ENCODE measurements around the gene CGNL1. TPM values are rescaled to one million over a fixed set of nuclear protein-coding genes. Genes with fewer than 3 reads are reported as not detected.

CGNL1 gene
- total and polyA plus RNA-seq, 10 of the 15 experiments (the other 5 are each of a cell fraction or from before 2014, with no cell fraction given): under 0.01 to 0.27 (median 0.04) TPM; not detected in 3

- H3K36me3 ChIP-seq (ENCODE audit: control insufficient read depth in 2 of 2, insufficient read depth in 2 of 2, low read length in 1 of 2): no peaks in the 10 kb centered on the region
- DNase-seq (ENCODE audit: low read depth, low spot score) (no peak), ATAC-seq (no peak), FAIRE-seq (no peak)
- in situ Hi-C loops (cut with MboI) (no loop called here), intact Hi-C loops (cut with micrococcal nuclease; ENCODE audit: unreplicated experiment) (no loop called here)
- H3K4me3 ChIP-seq: no peak overlapping the region
- H2AFZ ChIP-seq (ENCODE audit: control insufficient read depth, low read depth, low read length): no peak overlapping the region
- no peaks in the 10 kb centered on the region for H4K20me1 ChIP-seq (ENCODE audit: control insufficient read depth, insufficient read depth)
- POLR2A ChIA-PET: no interaction called here
- no TSS peak for BruUV-seq (replicated peaks)
- H3K27ac ChIP-seq (ENCODE audit: control insufficient read depth, insufficient read depth): no peak overlapping the region
- H3K9me3 ChIP-seq (replicated peaks; ENCODE audit: control insufficient read depth, insufficient read depth, low read length): no peaks in the 10 kb centered on the region
- WGBS (ENCODE audit: insufficient coverage, insufficient replicate concordance, low lambda C conversion rate, missing lambda C conversion rate): 27% methylated on average over 6 of the region's 6 CpGs
- CTCF ChIA-PET: no interaction called here
- no peak for TF ChIP-seq ZNF687 (IDR thresholded peaks at IDR 0.05)
- no peak for TF ChIP-seq ZNF384 (IDR thresholded peaks at IDR 0.05; ENCODE audit: borderline replicate concordance, low read depth, low read length)
- no peaks in the 10 kb centered on the region for H3K79me2 ChIP-seq (ENCODE audit: control insufficient read depth, insufficient read depth, low read length)
- H3K4me1 ChIP-seq (ENCODE audit: control insufficient read depth, insufficient read depth, low read length): no peaks in the 10 kb centered on the region
- SMC1A ChIA-PET (ENCODE audit: uncharacterized antibody, unreplicated experiment): no interaction called here
- peaks cover 0 to 2% of the 10 kb centered on the region in 2 experiments; a peak in 3 of 4 replicates for H3K27me3 ChIP-seq (replicated peaks in 1 of 2; ENCODE audit: control insufficient read depth in 2 of 2, insufficient read depth in 2 of 2, low read length in 1 of 2)
- RAD21 ChIA-PET (ENCODE audit: unreplicated experiment): no interaction called here
- no peak overlapping the region for H3K4me2 ChIP-seq (ENCODE audit: control insufficient read depth, insufficient read depth)
- no peak overlapping the region for H3K9ac ChIP-seq (ENCODE audit: control insufficient read depth, insufficient read depth, low read length)
These were observed 22.0 kb downstream of the CGNL1 start for GRCh38 chr15:57398336-57398735.

DNA sequence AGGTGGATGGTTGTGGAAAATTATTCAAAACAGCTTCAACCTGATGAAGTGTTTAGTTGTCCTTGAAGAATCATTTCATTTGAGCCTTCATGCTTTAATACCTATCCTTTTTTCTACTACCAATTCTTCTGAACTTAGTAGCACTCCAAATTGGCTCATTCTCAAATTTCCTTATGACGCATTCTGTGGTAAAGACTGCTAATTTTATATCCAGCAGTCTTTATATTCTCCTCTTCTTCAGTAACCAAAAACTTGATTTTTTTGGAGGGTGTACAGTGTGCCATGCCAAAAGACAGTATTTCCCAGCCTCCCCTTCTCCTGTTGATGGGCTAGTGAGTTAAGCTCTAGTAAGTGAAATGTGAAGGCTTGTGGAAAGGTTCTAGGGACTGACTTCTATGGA is 25.2 kb downstream of the CGNL1 start:
- no peaks in the 10 kb centered on the region for H3K9me3 ChIP-seq (replicated peaks; ENCODE audit: control insufficient read depth, insufficient read depth, low read length)
- TF ChIP-seq HDAC2 (IDR thresholded peaks at IDR 0.05) (no peak), MYC (IDR thresholded peaks at IDR 0.05; ENCODE audit: insufficient read depth, insufficient read length, insufficient replicate concordance, low read length, severe bottlenecking) (no peak), ZNF24 (IDR thresholded peaks at IDR 0.05) (no peak), PAX5 (IDR thresholded peaks at IDR 0.05; ENCODE audit: borderline replicate concordance, low read depth, low read length) (no peak), ATF7 (IDR thresholded peaks at IDR 0.05; ENCODE audit: low read depth) (no peak), PKNOX1 (IDR thresholded peaks at IDR 0.05) (no peak), GATAD2B (conservative IDR thresholded peaks at IDR 0.05; ENCODE audit: low read depth) (no peak), NFYB (IDR thresholded peaks at IDR 0.05; ENCODE audit: insufficient read depth, low read depth, low read length) (no peak), JUND (IDR thresholded peaks at IDR 0.05; ENCODE audit: low read depth, low read length) (no peak)

More for the DNA sequence above, 25.2 kb downstream of the CGNL1 start:
- POLR2A ChIA-PET: no interaction called here
- DNase-seq (ENCODE audit: low read depth, low spot score) (no peak), ATAC-seq (no peak), FAIRE-seq (no peak)
- no peak overlapping the region for H3K27ac ChIP-seq (ENCODE audit: control insufficient read depth, insufficient read depth)
- intact Hi-C loops (cut with micrococcal nuclease; ENCODE audit: unreplicated experiment) (no loop called here), in situ Hi-C loops (cut with MboI) (no loop called here)
- H3K4me2 ChIP-seq (ENCODE audit: control insufficient read depth, insufficient read depth): no peak overlapping the region
- H3K4me1 ChIP-seq (ENCODE audit: control insufficient read depth, insufficient read depth, low read length): no peaks in the 10 kb centered on the region
- H3K79me2 ChIP-seq (ENCODE audit: control insufficient read depth, insufficient read depth, low read length): no peaks in the 10 kb centered on the region
- SMC1A ChIA-PET (ENCODE audit: uncharacterized antibody, unreplicated experiment): no interaction called here
- no peaks in the 10 kb centered on the region for H3K36me3 ChIP-seq (ENCODE audit: control insufficient read depth in 2 of 2, insufficient read depth in 2 of 2, low read length in 1 of 2)
- RAD21 ChIA-PET (ENCODE audit: unreplicated experiment): no interaction called here
- CTCF ChIA-PET: no interaction called here
- no peak overlapping the region for H3K4me3 ChIP-seq
- H4K20me1 ChIP-seq (ENCODE audit: control insufficient read depth, insufficient read depth): no peaks in the 10 kb centered on the region
- H3K9ac ChIP-seq (ENCODE audit: control insufficient read depth, insufficient read depth, low read length): no peak overlapping the region
- 50% methylated on average over 1 of the region's 1 CpG for WGBS (ENCODE audit: insufficient coverage, insufficient replicate concordance, low lambda C conversion rate, missing lambda C conversion rate)
- H2AFZ ChIP-seq (ENCODE audit: control insufficient read depth, low read depth, low read length): no peak overlapping the region
- peaks cover 0 to 3% of the 10 kb centered on the region in 2 experiments; a peak in 2 of 4 replicates for H3K27me3 ChIP-seq (replicated peaks in 1 of 2; ENCODE audit: control insufficient read depth in 2 of 2, insufficient read depth in 2 of 2, low read length in 1 of 2)
- BruUV-seq (replicated peaks): no TSS peak

Data from GM12878 (cell line).